GM12878 (cell line): ENCODE data around the gene KLHDC10. TPM values are rescaled to one million over a fixed set of nuclear protein-coding genes. Genes with fewer than 3 reads are reported as not detected.
"Not testable (repeated sequence)": the region's sequence is repeated elsewhere in the genome, so short reads cannot be mapped to it uniquely, and the experiment has no call there.

Experiments
- ATAC-seq: fragments of 200-7000 bp; cut with Tn5 transposase; 3 replicates; pipeline ENCODE4 v1.9.1; 2020; ENCODE audit warnings: mild to moderate bottlenecking, moderate library complexity
- BruUV-seq: library from RNA; stranded (reverse); fragments of 400-500 nt; replicated peaks from 2 replicates; lab custom pipeline; 2021; lab: Mats Ljungman, UMichigan
- CTCF ChIA-PET: fragments of 300-600 bp; sonication (Branson Sonifier 250); formaldehyde crosslinking; extraction: SDS; loops from one replicate; lab custom pipeline; 2021; ENCODE audit warnings: inconsistent platforms; lab: Yijun Ruan, JAX
- POLR2A ChIA-PET: fragments of 350-600 bp; formaldehyde crosslinking; extraction: SDS; loops from one replicate; lab custom pipeline; 2021; ENCODE audit warnings: inconsistent platforms; lab: Charles Lee
- RAD21 ChIA-PET: fragments of 300-600 bp; sonication (Branson Sonifier 250); formaldehyde crosslinking; loops from one replicate; lab custom pipeline; 2023; ENCODE audit warnings: antibody characterized with exemption; ENCODE audit not compliant: unreplicated experiment; lab: Charles Lee
- SMC1A ChIA-PET: fragments of 300-600 bp; sonication (Branson Sonifier 250); formaldehyde crosslinking; loops from one replicate; lab custom pipeline; 2023; ENCODE audit not compliant: unreplicated experiment, uncharacterized antibody; lab: Charles Lee
- DNase-seq: peaks from one replicate; pipeline ENCODE4 v3.0.0-alpha.2; 2011; ENCODE audit warnings: low read depth, low spot score
- FAIRE-seq: peaks from 3 replicates; lab custom pipeline; 2011; peaks lifted over from hg19 to GRCh38; lab: Jason Lieb, UNC
- H2AFZ ChIP-seq: 2 replicates; pipeline ENCODE4 v1.6.0; 2011; ENCODE audit warnings: low read depth, low read length, control low read depth; ENCODE audit not compliant: control insufficient read depth
- H3K27ac ChIP-seq: 2 replicates; pipeline ENCODE4 v1.5.1; 2011; ENCODE audit warnings: control low read depth; ENCODE audit not compliant: control insufficient read depth, insufficient read depth
- H3K27me3 ChIP-seq, 2 experiments: replicated peaks in 1 of 2; 2 replicates each; pipeline versions ENCODE4 v1.6.0 to v1.6.1; 2011; ENCODE audit warnings: low read length in 1 of 2; ENCODE audit not compliant: control insufficient read depth in 2 of 2, insufficient read depth in 2 of 2
- H3K36me3 ChIP-seq, 2 experiments: 2 replicates each; pipeline ENCODE4 v1.5.1; 2011; ENCODE audit warnings: low read length in 1 of 2; ENCODE audit not compliant: control insufficient read depth in 2 of 2, insufficient read depth in 2 of 2
- H3K4me1 ChIP-seq: 2 replicates; pipeline ENCODE4 v1.6.1; 2011; ENCODE audit warnings: mild to moderate bottlenecking, low read length, moderate library complexity, mixed read lengths; ENCODE audit not compliant: control insufficient read depth, insufficient read depth
- H3K4me2 ChIP-seq: 2 replicates; pipeline ENCODE4 v1.6.0; 2011; ENCODE audit warnings: control low read depth; ENCODE audit not compliant: control insufficient read depth, insufficient read depth
- H3K4me3 ChIP-seq: fragments of 200-600 bp; sonication (generic); 2 replicates; pipeline ENCODE4 v1.5.1; 2016
- H3K79me2 ChIP-seq: 2 replicates; pipeline ENCODE4 v1.6.0; 2011; ENCODE audit warnings: low read length; ENCODE audit not compliant: control insufficient read depth, insufficient read depth
- H3K9ac ChIP-seq: 2 replicates; pipeline ENCODE4 v1.8.0; 2011; ENCODE audit warnings: low read length, control low read depth, mixed read lengths; ENCODE audit not compliant: control insufficient read depth, insufficient read depth
- H3K9me3 ChIP-seq: replicated peaks from 3 replicates; pipeline ENCODE4 v1.5.1; 2011; ENCODE audit warnings: mild to moderate bottlenecking, low read length; ENCODE audit not compliant: control insufficient read depth, insufficient read depth
- H4K20me1 ChIP-seq: 2 replicates; pipeline ENCODE4 v1.6.0; 2011; ENCODE audit not compliant: control insufficient read depth, insufficient read depth
- BACH1 ChIP-seq: fragments of 450-650 bp; IDR thresholded peaks from 2 replicates; pipeline ENCODE4 v1.6.1; 2017; ENCODE audit warnings: mild to moderate bottlenecking, borderline replicate concordance
- MTA3 ChIP-seq: IDR thresholded peaks from 2 replicates; pipeline ENCODE4 v1.6.1; 2012; ENCODE audit warnings: low read length, inconsistent platforms, borderline replicate concordance
- POLR2AphosphoS2 ChIP-seq: IDR thresholded peaks from 2 replicates; pipeline ENCODE4 v1.6.1; 2011; ENCODE audit warnings: low read depth, mild to moderate bottlenecking, low read length, improper control_type of control experiment, moderate library complexity
- WGBS: methylation state at CpG from one replicate; pipeline ENCODE4 v1.1.6; 2016; ENCODE audit warnings: low lambda C conversion rate; ENCODE audit not compliant: insufficient replicate concordance, insufficient coverage; ENCODE audit errors: missing lambda C conversion rate; 5-methylcytosine and 5-hydroxymethylcytosine counted together
- in situ Hi-C: fragments of 300-500 bp; cut with MboI; formaldehyde crosslinking; loops from 9 replicates; pipeline ENCODE4 v1.14.3; 2018; ENCODE audit warnings: mixed read lengths
- intact Hi-C: fragments of 100-400 bp; cut with micrococcal nuclease; formaldehyde crosslinking; loops from one replicate; pipeline ENCODE4 v1.14.2; 2022; ENCODE audit not compliant: unreplicated experiment
- polyA plus RNA-seq, 11 experiments: library from polyadenylated mRNA; depleted of rRNA in 4 of 11; unstranded in 6 of 11; stranded (reverse) in 5 of 11; fragments of >200 nt; fragmentation: Nextera tagmentation in 4 of 11; fragmentation: Illumina TruSeq in 1 of 11; extraction: Ambion mirVana in 4 of 11; extraction: Trizol in 1 of 11; gene quantifications; 1 replicate in 1 of 11; 2 replicates in 10 of 11; pipeline versions ENCODE4 v1.2.1 to v1.2.3, GENCODE V29; 2011 to 2016; ENCODE audit warnings: inconsistent platforms in 2 of 11, missing spikeins in 2 of 11, low read depth in 1 of 11
- total RNA-seq, 4 experiments: library from RNA; depleted of rRNA in 3 of 4; stranded (reverse); fragments of >200 nt in 3 of 4; fragmentation: Illumina TruSeq in 1 of 4; extraction: Trizol in 1 of 4; gene quantifications; 2 replicates each; pipeline versions ENCODE4 v1.2.1 to v1.2.3, GENCODE V29; 2013 to 2021

Gene KLHDC10
- total and polyA plus RNA-seq, 10 of the 15 experiments (the other 5 are each of a cell fraction or from before 2014, with no cell fraction given): 2.9 to 20.6 (median 9.4) TPM

- no peak overlapping the region for H3K9ac ChIP-seq
- no peak for ATAC-seq
- no peak overlapping the region for H2AFZ ChIP-seq
- BruUV-seq: no TSS peak
- H3K4me2 ChIP-seq: no peak overlapping the region
- no peak overlapping the region for H3K4me3 ChIP-seq
- H3K79me2 ChIP-seq: peaks cover 9% of the 10 kb centered on the region
- no peak for DNase-seq
- ChIA-PET RAD21 (interaction anchor here (0.7 kb wide), 1 partner anchor 1595 kb away, joined by 3 read pairs; no protein-coding TSS in a partner anchor), POLR2A (no interaction called here), CTCF (interaction anchor here (1.4 kb wide), 1 partner anchor 13 kb away, joined by 6 read pairs; no protein-coding TSS in a partner anchor), SMC1A (no interaction called here)
- H3K9me3 ChIP-seq: no peaks in the 10 kb centered on the region
- TF ChIP-seq MTA3: no peak
- no peak for TF ChIP-seq POLR2AphosphoS2
- no peak for TF ChIP-seq BACH1
- no peaks in the 10 kb centered on the region for H3K4me1 ChIP-seq
- in situ Hi-C loops: no loop called here
- no peak for FAIRE-seq
- WGBS: 74% methylated on average over 4 of the region's 4 CpGs
- intact Hi-C loops: no loop called here
- no peaks in the 10 kb centered on the region for H3K27me3 ChIP-seq
- H4K20me1 ChIP-seq: no peaks in the 10 kb centered on the region
- no peak overlapping the region for H3K27ac ChIP-seq
- peaks cover 0 to 7% of the 10 kb centered on the region in 2 experiments; a peak in 1 of 4 replicates for H3K36me3 ChIP-seq
Measured at GRCh38 chr7:130048906-130049305, 21.4 kb upstream of the KLHDC10 start.

GRCh38 chr7:130052250-130052649 is 18.1 kb upstream of the KLHDC10 start:
- H3K9ac ChIP-seq, intact Hi-C loops, H3K36me3 ChIP-seq, FAIRE-seq, H3K9me3 ChIP-seq, H3K4me3 ChIP-seq, in situ Hi-C loops, POLR2A ChIA-PET, H3K4me2 ChIP-seq, H3K27me3 ChIP-seq, DNase-seq, H4K20me1 ChIP-seq, ATAC-seq, RAD21 ChIA-PET, H3K79me2 ChIP-seq, H3K27ac ChIP-seq, BruUV-seq, H3K4me1 ChIP-seq, H2AFZ ChIP-seq: not testable (repeated sequence)
- SMC1A ChIA-PET: interaction anchor here (1.2 to 1.4 kb wide), 2 partner anchors 10 to 20 kb away, joined by 3 to 4 read pairs; no protein-coding TSS in a partner anchor
- 97% methylated on average over 12 of the region's 15 CpGs for WGBS
- CTCF ChIA-PET: interaction anchor here (0.6 to 3.5 kb wide), 4 partner anchors 11 to 329 kb away, joined by 3 to 17 read pairs (median 4); no protein-coding TSS in a partner anchor

- H3K9ac ChIP-seq, H3K9me3 ChIP-seq, SMC1A ChIA-PET, H3K27ac ChIP-seq, H3K79me2 ChIP-seq, H4K20me1 ChIP-seq, in situ Hi-C loops, RAD21 ChIA-PET, CTCF ChIA-PET, H3K36me3 ChIP-seq, POLR2A ChIA-PET, H3K4me3 ChIP-seq, DNase-seq, H3K4me2 ChIP-seq, FAIRE-seq, H2AFZ ChIP-seq, ATAC-seq, intact Hi-C loops, H3K4me1 ChIP-seq, H3K27me3 ChIP-seq, BruUV-seq: not testable (repeated sequence)
- 97% methylated on average over 8 of the region's 8 CpGs for WGBS
Measured at GRCh38 chr7:130055198-130055597, 15.1 kb upstream of the KLHDC10 start.
